GM23248 (cell line): Measurements from ENCODE around the gene CMIP. TPM values are rescaled to one million over a fixed set of nuclear protein-coding genes. Genes with fewer than 3 reads are reported as not detected.

Source experiments
- DNase-seq: peaks from one replicate; pipeline ENCODE4 v3.0.0-alpha.2; 2015
- H2AFZ ChIP-seq: fragments of 200-600 bp; sonication (generic); 2 replicates; pipeline ENCODE4 v1.6.1; 2016; ENCODE audit warnings: antibody characterized with exemption
- H3F3A ChIP-seq: fragments of 200-600 bp; sonication (generic); 2 replicates; pipeline ENCODE4 v1.6.1; 2016; ENCODE audit warnings: mild to moderate bottlenecking, antibody characterized with exemption, mixed run types; ENCODE audit not compliant: insufficient read depth
- H3K27ac ChIP-seq: fragments of 200-600 bp; sonication (generic); 2 replicates; pipeline ENCODE4 v1.5.1; 2016; ENCODE audit warnings: mild to moderate bottlenecking
- H3K27me3 ChIP-seq: fragments of 200-600 bp; sonication (generic); replicated peaks from 2 replicates; pipeline ENCODE4 v1.6.1; 2016; ENCODE audit warnings: mild to moderate bottlenecking; ENCODE audit not compliant: insufficient read depth
- H3K36me3 ChIP-seq: fragments of 200-600 bp; sonication (generic); 2 replicates; pipeline ENCODE4 v1.6.1; 2016; ENCODE audit warnings: low read depth, mild to moderate bottlenecking
- H3K4me1 ChIP-seq: fragments of 200-600 bp; sonication (generic); 2 replicates; pipeline ENCODE4 v1.6.1; 2016; ENCODE audit warnings: mild to moderate bottlenecking; ENCODE audit not compliant: insufficient read depth
- H3K4me2 ChIP-seq: fragments of 200-600 bp; sonication (generic); one replicate; pipeline ENCODE4 v1.6.1; 2016; ENCODE audit warnings: mild to moderate bottlenecking; ENCODE audit not compliant: unreplicated experiment
- H3K4me3 ChIP-seq: fragments of 200-600 bp; sonication (generic); 2 replicates; pipeline ENCODE4 v1.5.1; 2016; ENCODE audit warnings: mild to moderate bottlenecking
- H3K79me2 ChIP-seq: fragments of 200-600 bp; sonication (generic); 2 replicates; pipeline ENCODE4 v1.6.1; 2016; ENCODE audit warnings: mild to moderate bottlenecking; ENCODE audit not compliant: insufficient read depth
- H3K9ac ChIP-seq: fragments of 200-600 bp; sonication (generic); 2 replicates; pipeline ENCODE4 v1.6.1; 2016; ENCODE audit warnings: mild to moderate bottlenecking
- H3K9me2 ChIP-seq: fragments of 200-600 bp; sonication (generic); 2 replicates; pipeline ENCODE4 v1.6.1; 2016; ENCODE audit warnings: mixed run types, mild to moderate bottlenecking, moderate library complexity; ENCODE audit not compliant: insufficient read depth
- H3K9me3 ChIP-seq: fragments of 200-600 bp; sonication (generic); one replicate; pipeline ENCODE4 v1.6.1; 2017; ENCODE audit warnings: low read depth
- H4K20me1 ChIP-seq: fragments of 200-600 bp; sonication (generic); 2 replicates; pipeline ENCODE4 v1.6.0; 2016; ENCODE audit not compliant: insufficient read depth
- EZH2 ChIP-seq: fragments of 200-600 bp; sonication (generic); IDR thresholded peaks from 2 replicates; pipeline ENCODE4 v1.6.1; 2018; ENCODE audit warnings: antibody characterized with exemption, mild to moderate bottlenecking; ENCODE audit not compliant: insufficient read depth, poor library complexity, severe bottlenecking
- EZH2phosphoT487 ChIP-seq: fragments of 200-600 bp; sonication (generic); IDR thresholded peaks from 2 replicates; pipeline ENCODE4 v1.6.1; 2018; ENCODE audit warnings: antibody characterized with exemption, moderate library complexity, mild to moderate bottlenecking, low read depth; ENCODE audit not compliant: insufficient read depth
- WGBS, 2 experiments: methylation state at CpG; one replicate each; pipeline ENCODE4 v1.1.6; 2015 to 2017; ENCODE audit warnings: low lambda C conversion rate in 2 of 2, low coverage in 1 of 2; ENCODE audit errors: missing lambda C conversion rate in 2 of 2; 5-methylcytosine and 5-hydroxymethylcytosine counted together
- in situ Hi-C: fragments of 300-500 bp; cut with MboI; formaldehyde crosslinking; loops from 2 replicates; pipeline ENCODE4 v1.15.0; 2020
- polyA plus RNA-seq: library from polyadenylated mRNA; unstranded; fragments of >200 nt; fragmentation: Nextera tagmentation; extraction: Ambion mirVana; gene quantifications from 2 replicates; pipeline ENCODE4 v1.2.1, GENCODE V29; 2016
- total RNA-seq: library from RNA; depleted of rRNA; stranded (reverse); fragments of >200 nt; shearing (Covaris generic); gene quantifications from 2 replicates; pipeline ENCODE4 v1.2.3, GENCODE V29; 2014

Gene CMIP
- total and polyA plus RNA-seq, 2 experiments from 2014 or later: 1.5 to 9.5 TPM

- H3K4me1 ChIP-seq: peaks cover 17% of the 10 kb centered on the region
- H3K36me3 ChIP-seq: no peaks in the 10 kb centered on the region
- H4K20me1 ChIP-seq: 0 out of 2 replicates have a peak, but pooled peaks cover 4% of the 10 kb centered on the region
- peaks cover 16% of the 10 kb centered on the region for H3F3A ChIP-seq
- no peak overlapping the region for H2AFZ ChIP-seq
- in situ Hi-C loops: no loop called here
- H3K27ac ChIP-seq: no peak overlapping the region
- H3K27me3 ChIP-seq: no peaks in the 10 kb centered on the region
- H3K4me3 ChIP-seq: no peak overlapping the region
- TF ChIP-seq EZH2phosphoT487: no peak
- no peak for TF ChIP-seq EZH2
- 66 to 74% methylated on average over 11 of the region's 11 CpGs for WGBS, 2 experiments
- peak; percentile 44 for DNase-seq
- H3K9me2 ChIP-seq: no peaks in the 10 kb centered on the region
- no peaks in the 10 kb centered on the region for H3K9me3 ChIP-seq
- no peak overlapping the region for H3K9ac ChIP-seq
- H3K4me2 ChIP-seq: no peak overlapping the region
- peaks cover 97% of the 10 kb centered on the region for H3K79me2 ChIP-seq
Observed at GRCh38 chr16:81531419-81531821, 86.8 kb downstream of the CMIP start.

GRCh38 chr16:81532491-81533174 is 88.0 kb downstream of the CMIP start:
- Histone ChIP-seq H3K36me3 (no peaks in the 10 kb centered on the region), H3K27ac (no peak overlapping the region), H3K9ac (no peak overlapping the region), H3K4me1 (peaks cover 5% of the 10 kb centered on the region; the same call in 1 of the 2 replicates), H3K79me2 (peaks cover 97% of the 10 kb centered on the region), H2AFZ (no peak overlapping the region), H3F3A (0 out of 2 replicates have a peak, but pooled peaks cover 9% of the 10 kb centered on the region), H3K4me3 (no peak overlapping the region), H4K20me1 (0 out of 2 replicates have a peak, but pooled peaks cover 4% of the 10 kb centered on the region), H3K9me2 (no peaks in the 10 kb centered on the region), H3K4me2 (no peak overlapping the region), H3K9me3 (no peaks in the 10 kb centered on the region), H3K27me3 (no peaks in the 10 kb centered on the region)
- no peak for DNase-seq
- WGBS, 2 experiments: 95 to 97% methylated on average over 18 to 19 of the region's 19 CpGs
- TF ChIP-seq EZH2phosphoT487 (no peak), EZH2 (no peak)
- in situ Hi-C loops: no loop called here

GRCh38 chr16:81533175-81533507 is 88.5 kb downstream of the CMIP start:
- Histone ChIP-seq H3K4me2 (no peak overlapping the region), H3K9me2 (no peaks in the 10 kb centered on the region), H3K27ac (no peak overlapping the region), H3K9ac (no peak overlapping the region), H3K4me3 (no peak overlapping the region), H3K79me2 (peaks cover 97% of the 10 kb centered on the region), H4K20me1 (0 out of 2 replicates have a peak, but pooled peaks cover 4% of the 10 kb centered on the region), H3K27me3 (no peaks in the 10 kb centered on the region), H3K9me3 (no peaks in the 10 kb centered on the region), H3K36me3 (no peaks in the 10 kb centered on the region), H3K4me1 (peaks cover 7% of the 10 kb centered on the region), H2AFZ (no peak overlapping the region), H3F3A (0 out of 2 replicates have a peak, but pooled peaks cover 5% of the 10 kb centered on the region)
- in situ Hi-C loops: no loop called here
- 65 to 79% methylated on average over 3 of the region's 3 CpGs for WGBS, 2 experiments
- DNase-seq: no peak
- TF ChIP-seq EZH2phosphoT487 (no peak), EZH2 (no peak)

- Histone ChIP-seq H4K20me1 (peaks cover 4% of the 10 kb centered on the region; the same call in 1 of the 2 replicates), H2AFZ (no peak overlapping the region), H3K27ac (no peak overlapping the region), H3K4me2 (no peak overlapping the region), H3K9me2 (no peaks in the 10 kb centered on the region), H3K9ac (no peak overlapping the region), H3K36me3 (no peaks in the 10 kb centered on the region), H3K4me1 (peaks cover 16% of the 10 kb centered on the region), H3K4me3 (no peak overlapping the region), H3K79me2 (peaks cover 97% of the 10 kb centered on the region), H3F3A (0 out of 2 replicates have a peak, but pooled peaks cover 5% of the 10 kb centered on the region), H3K27me3 (no peaks in the 10 kb centered on the region), H3K9me3 (no peaks in the 10 kb centered on the region)
- in situ Hi-C loops: no loop called here
- WGBS, 2 experiments: 89 to 93% methylated on average over 10 of the region's 10 CpGs
- DNase-seq: no peak
- TF ChIP-seq EZH2phosphoT487 (no peak), EZH2 (no peak)
Observed at GRCh38 chr16:81535679-81536360, 91.2 kb downstream of the CMIP start.
